OCI-LY1 (cell line): ENCODE results near the gene OPN1MW2.
"Not testable (repeated sequence)": the region's sequence is repeated elsewhere in the genome, so short reads cannot be mapped to it uniquely, and the experiment has no call there.

ENCODE experiments used
- H2AFZ ChIP-seq: fragments of 200-600 bp; sonication (generic), shearing (Covaris generic); 2 replicates; pipeline ENCODE4 v1.6.0; 2014; ENCODE audit warnings: antibody characterized with exemption, mild to moderate bottlenecking, low read length
- H3F3A ChIP-seq: fragments of 200-600 bp; sonication (generic), shearing (Covaris generic); 2 replicates; pipeline ENCODE4 v1.6.0; 2014; ENCODE audit warnings: mild to moderate bottlenecking, antibody characterized with exemption, low read length, moderate library complexity; ENCODE audit not compliant: insufficient read depth
- H3K27ac ChIP-seq: fragments of 200-600 bp; sonication (generic); 2 replicates; pipeline ENCODE4 v1.5.1; 2014; ENCODE audit warnings: low read length, mixed run types, mild to moderate bottlenecking, low read depth; ENCODE audit not compliant: poor library complexity, severe bottlenecking
- H3K27me3 ChIP-seq: fragments of 200-600 bp; sonication (generic); 2 replicates; pipeline ENCODE4 v1.6.0; 2014; ENCODE audit warnings: antibody characterized with exemption, mild to moderate bottlenecking, low read length, moderate library complexity; ENCODE audit not compliant: insufficient read depth
- H3K36me3 ChIP-seq: fragments of 200-600 bp; sonication (generic); 2 replicates; pipeline ENCODE4 v1.6.1; 2014; ENCODE audit warnings: mild to moderate bottlenecking, antibody characterized with exemption, low read length, moderate library complexity, mixed read lengths; ENCODE audit not compliant: insufficient read depth
- H3K4me1 ChIP-seq: fragments of 200-600 bp; sonication (generic); 2 replicates; pipeline ENCODE4 v1.5.1; 2014; ENCODE audit warnings: mild to moderate bottlenecking, low read length, moderate library complexity; ENCODE audit not compliant: insufficient read depth, severe bottlenecking
- H3K4me2 ChIP-seq: fragments of 200-600 bp; sonication (generic), shearing (Covaris generic); 2 replicates; pipeline ENCODE4 v1.6.1; 2014; ENCODE audit warnings: low read length
- H3K4me3 ChIP-seq: fragments of 200-600 bp; sonication (generic); 2 replicates; pipeline ENCODE4 v1.5.1; 2014; ENCODE audit warnings: low read length, low read depth, mild to moderate bottlenecking, mixed read lengths; ENCODE audit not compliant: poor library complexity, severe bottlenecking
- H3K79me2 ChIP-seq: fragments of 200-600 bp; shearing (Covaris generic); 2 replicates; pipeline ENCODE4 v1.6.1; 2016; ENCODE audit warnings: mixed run types, low read length, mixed read lengths; ENCODE audit not compliant: insufficient read depth
- H3K9ac ChIP-seq: fragments of 200-600 bp; sonication (generic), shearing (Covaris generic); 2 replicates; pipeline ENCODE4 v1.6.1; 2014; ENCODE audit warnings: mild to moderate bottlenecking, low read length, mixed read lengths
- H3K9me2 ChIP-seq: fragments of 200-600 bp; sonication (generic), shearing (Covaris generic); 2 replicates; pipeline ENCODE4 v1.6.1; 2014; ENCODE audit warnings: low read depth, mild to moderate bottlenecking, low read length, mixed read lengths
- H3K9me3 ChIP-seq: fragments of 200-600 bp; shearing (Covaris generic); 2 replicates; pipeline ENCODE4 v1.6.1; 2014; ENCODE audit warnings: low read length, mixed read lengths
- H4K20me1 ChIP-seq: fragments of 200-600 bp; sonication (generic), shearing (Covaris generic); 2 replicates; pipeline ENCODE4 v1.6.0; 2016; ENCODE audit warnings: mild to moderate bottlenecking, low read length; ENCODE audit not compliant: insufficient read depth

OPN1MW2 gene

DNA sequence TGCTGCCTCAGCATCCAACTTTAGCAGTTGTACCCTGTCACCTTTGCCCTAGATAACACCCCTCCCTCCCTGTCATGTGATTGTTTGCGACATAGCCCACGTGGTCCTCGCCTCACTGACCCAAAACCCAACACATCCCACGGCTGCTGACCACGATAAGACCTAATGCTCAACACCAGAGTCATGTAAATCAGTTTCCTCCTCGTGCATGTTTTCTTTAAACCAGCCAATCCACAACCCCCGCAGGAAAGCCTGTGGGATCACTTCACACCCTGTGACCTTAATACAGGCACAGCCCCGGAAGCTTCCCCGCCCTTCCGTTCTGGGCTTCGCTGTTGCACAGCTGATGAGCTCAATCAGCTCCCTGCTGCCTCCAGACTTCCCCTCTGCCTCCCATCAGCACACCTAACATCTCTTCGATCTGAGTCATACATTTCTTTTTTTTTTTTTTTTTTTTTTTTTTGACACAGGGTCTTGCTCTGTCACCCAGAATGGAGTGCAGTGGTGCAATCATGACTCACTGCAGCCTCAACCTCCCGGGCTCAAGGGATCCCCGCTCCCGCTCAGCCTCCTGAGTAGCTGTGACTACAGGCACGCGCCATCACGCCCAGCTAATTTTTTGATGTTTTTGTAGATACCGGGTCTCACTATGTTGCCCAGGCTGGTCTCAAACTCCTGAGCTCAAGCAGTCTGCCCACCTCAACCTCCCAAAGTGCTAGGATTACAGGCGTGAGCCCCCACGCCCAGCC, 9.7 kb upstream of the OPN1MW2 start:
- H3K36me3 ChIP-seq, H3K79me2 ChIP-seq, H3K9me3 ChIP-seq, H3K27ac ChIP-seq, H3K4me1 ChIP-seq, H4K20me1 ChIP-seq, H2AFZ ChIP-seq, H3F3A ChIP-seq, H3K9ac ChIP-seq, H3K9me2 ChIP-seq, H3K4me2 ChIP-seq, H3K4me3 ChIP-seq, H3K27me3 ChIP-seq: not testable (repeated sequence)

DNA sequence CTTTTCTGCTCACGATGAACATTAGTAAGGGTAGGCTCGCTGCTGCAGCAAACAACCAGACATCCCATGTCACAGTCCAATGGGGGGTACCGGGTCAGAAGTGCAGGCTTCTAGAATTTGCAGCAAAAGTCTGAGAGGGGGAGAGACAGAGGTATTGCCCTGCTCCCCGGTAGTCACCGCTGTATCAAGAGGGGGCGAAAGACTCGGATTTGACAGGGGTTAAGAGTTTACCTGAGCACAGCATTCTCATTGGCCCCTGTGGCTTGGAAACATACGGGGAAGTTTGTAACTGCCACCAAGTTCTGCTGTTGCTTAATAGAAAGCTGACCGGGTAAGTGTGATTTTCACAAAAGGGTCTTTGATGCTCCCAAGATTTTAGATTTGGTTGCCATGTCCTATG, 8.5 kb upstream of the OPN1MW2 start:
- not testable (repeated sequence) for H3K9ac ChIP-seq, H3K27me3 ChIP-seq, H3K79me2 ChIP-seq, H4K20me1 ChIP-seq, H3K4me3 ChIP-seq, H2AFZ ChIP-seq, H3K27ac ChIP-seq, H3K9me2 ChIP-seq, H3K4me2 ChIP-seq, H3K4me1 ChIP-seq, H3K36me3 ChIP-seq, H3F3A ChIP-seq, H3K9me3 ChIP-seq

DNA sequence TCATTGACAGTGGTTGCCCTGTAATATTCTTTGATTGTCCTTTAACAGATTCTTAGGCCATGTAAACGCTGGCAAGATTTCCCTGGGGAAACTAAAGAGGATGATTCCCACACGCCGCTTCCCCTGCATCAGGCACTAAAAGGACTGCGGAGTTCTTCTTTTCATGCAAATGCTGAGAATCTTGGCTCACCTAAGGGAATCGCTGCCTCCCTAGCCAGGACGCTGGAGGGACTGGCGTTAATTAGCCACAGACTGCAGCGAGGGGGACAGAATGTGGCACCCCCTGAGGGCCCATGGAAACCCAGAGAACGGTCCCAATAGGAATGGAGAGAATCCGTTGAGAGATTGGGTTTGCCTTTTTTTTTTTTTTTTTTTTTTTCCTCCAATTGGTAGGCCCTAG, 8.1 kb upstream of the OPN1MW2 start:
- H3K4me1 ChIP-seq, H3K79me2 ChIP-seq, H3K27ac ChIP-seq, H3K9me3 ChIP-seq, H4K20me1 ChIP-seq, H3K4me2 ChIP-seq, H3F3A ChIP-seq, H3K9me2 ChIP-seq, H3K36me3 ChIP-seq, H3K27me3 ChIP-seq, H3K9ac ChIP-seq, H2AFZ ChIP-seq, H3K4me3 ChIP-seq: not testable (repeated sequence)

DNA sequence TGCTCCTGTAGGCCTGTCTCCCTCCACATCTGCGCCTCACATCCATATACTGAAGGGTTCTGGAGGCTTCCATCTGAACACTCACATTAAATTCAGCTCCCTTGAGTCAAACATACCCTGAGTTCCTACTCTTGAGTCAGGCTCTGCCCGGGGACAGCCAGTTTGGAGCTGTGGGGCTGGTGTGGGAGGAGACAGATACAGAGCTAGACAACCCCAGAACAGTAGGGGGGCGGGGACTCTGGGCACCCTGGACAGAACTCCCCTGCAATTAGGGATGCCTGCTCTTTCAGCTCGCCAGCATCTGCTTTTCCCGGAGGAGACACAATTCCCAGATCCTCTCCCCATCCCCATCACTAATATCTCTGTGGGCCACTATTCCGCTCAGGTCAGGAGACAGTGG, 5.7 kb downstream of the OPN1MW2 start:
- not testable (repeated sequence) for H3K27ac ChIP-seq, H3K4me1 ChIP-seq, H3K27me3 ChIP-seq, H4K20me1 ChIP-seq, H3F3A ChIP-seq, H3K9ac ChIP-seq, H3K36me3 ChIP-seq, H3K79me2 ChIP-seq, H2AFZ ChIP-seq, H3K4me2 ChIP-seq, H3K9me3 ChIP-seq, H3K9me2 ChIP-seq, H3K4me3 ChIP-seq

DNA sequence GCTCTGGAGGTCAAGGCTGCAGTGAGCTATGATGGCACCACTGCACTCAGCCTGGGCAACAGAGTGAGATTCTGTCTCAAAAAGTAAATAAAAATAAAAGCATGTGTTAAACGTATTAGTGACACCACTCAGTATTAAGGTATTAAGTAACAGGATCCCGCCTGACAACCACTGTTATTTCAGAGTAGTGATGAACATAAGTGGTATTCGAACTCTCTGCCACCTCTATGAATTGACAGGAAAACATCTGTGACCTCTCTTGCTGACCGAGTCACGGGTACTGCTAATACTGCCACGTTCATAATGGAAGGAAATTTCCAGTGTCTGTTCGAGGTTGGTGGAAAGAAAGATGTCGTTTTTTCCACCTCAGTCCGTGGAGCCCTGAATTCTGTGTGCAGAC, 7.2 kb downstream of the OPN1MW2 start:
- H4K20me1 ChIP-seq, H3K27ac ChIP-seq, H3F3A ChIP-seq, H3K27me3 ChIP-seq, H3K79me2 ChIP-seq, H3K9me2 ChIP-seq, H3K4me3 ChIP-seq, H3K36me3 ChIP-seq, H3K4me2 ChIP-seq, H2AFZ ChIP-seq, H3K4me1 ChIP-seq, H3K9me3 ChIP-seq, H3K9ac ChIP-seq: not testable (repeated sequence)

DNA sequence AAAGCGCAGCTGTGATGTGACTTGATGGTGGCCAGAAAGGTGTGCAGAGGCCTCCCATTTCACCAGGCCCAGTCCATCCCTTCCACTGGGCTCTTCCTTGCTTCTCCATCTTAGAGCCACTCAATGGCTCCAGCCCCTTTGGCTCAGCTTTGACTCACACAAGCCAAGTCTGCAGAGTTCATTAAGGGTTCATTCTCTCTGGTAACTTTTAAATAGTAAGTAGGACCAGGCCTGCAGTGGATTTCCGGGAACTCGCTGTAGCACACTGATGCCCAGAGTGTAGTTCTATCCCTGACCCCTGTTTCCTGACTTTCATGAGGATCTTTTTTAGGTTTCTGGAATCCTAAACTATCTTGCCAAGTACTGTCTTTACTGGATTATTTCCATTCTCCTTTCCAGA, 11.9 kb downstream of the OPN1MW2 start:
- H3K4me1 ChIP-seq, H3K4me2 ChIP-seq, H3K36me3 ChIP-seq, H3F3A ChIP-seq, H4K20me1 ChIP-seq, H3K9me2 ChIP-seq, H3K9me3 ChIP-seq, H3K4me3 ChIP-seq, H3K79me2 ChIP-seq, H3K9ac ChIP-seq, H3K27ac ChIP-seq, H2AFZ ChIP-seq, H3K27me3 ChIP-seq: not testable (repeated sequence)

DNA sequence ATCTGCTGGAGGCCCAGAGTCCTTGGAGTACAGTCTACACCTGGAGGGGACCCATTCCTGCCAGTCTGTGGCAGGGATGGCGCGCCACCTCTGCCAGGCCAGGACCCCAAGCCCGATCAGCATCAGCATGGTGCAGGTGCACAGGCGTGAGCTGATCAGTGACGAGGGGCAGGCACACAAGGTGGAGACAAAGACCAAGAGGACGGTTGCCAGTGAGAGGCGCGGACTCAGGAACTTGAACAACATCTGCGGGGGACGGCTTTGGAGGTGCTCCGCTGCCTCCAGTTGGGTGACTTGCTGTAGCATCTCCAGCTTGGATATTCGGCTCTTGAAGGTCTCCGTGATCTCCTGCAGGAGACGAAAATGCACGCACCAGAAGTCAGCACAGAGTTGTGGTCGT, 14.1 kb downstream of the OPN1MW2 start:
- H2AFZ ChIP-seq, H3F3A ChIP-seq, H3K27me3 ChIP-seq, H3K4me3 ChIP-seq, H3K27ac ChIP-seq, H4K20me1 ChIP-seq, H3K36me3 ChIP-seq, H3K79me2 ChIP-seq, H3K9me3 ChIP-seq, H3K4me2 ChIP-seq, H3K9me2 ChIP-seq, H3K9ac ChIP-seq, H3K4me1 ChIP-seq: not testable (repeated sequence)

DNA sequence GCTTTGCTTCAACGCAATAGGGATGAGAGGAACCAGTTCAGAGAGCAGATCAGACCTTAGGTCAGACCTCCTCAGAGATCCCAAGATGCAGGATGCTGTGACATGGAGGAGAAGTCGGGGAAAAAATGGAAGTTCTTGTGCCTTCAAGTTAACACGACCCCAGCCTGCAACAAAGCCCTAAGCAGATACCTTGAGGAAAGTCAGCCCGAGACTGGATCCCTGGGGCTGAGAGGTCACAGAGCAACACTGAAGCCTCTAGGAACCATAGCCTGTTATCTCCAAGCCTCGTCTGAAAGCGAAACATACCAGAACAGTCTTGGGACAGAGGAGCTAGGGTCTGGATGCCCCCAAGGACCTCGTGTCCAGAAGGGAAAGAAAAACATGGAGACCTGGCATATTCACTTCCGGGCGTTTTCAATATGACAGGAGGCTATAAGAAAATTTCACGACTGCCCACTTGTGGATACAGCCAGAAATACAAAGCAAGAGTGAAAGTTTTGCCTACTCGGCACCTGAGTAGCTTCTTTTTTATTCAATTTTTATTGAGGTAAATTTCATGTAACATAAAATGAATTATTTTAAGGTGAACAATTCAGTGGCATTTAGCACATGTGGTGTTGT, 19.5 kb downstream of the OPN1MW2 start:
- not testable (repeated sequence) for H3F3A ChIP-seq, H4K20me1 ChIP-seq, H3K9ac ChIP-seq, H3K36me3 ChIP-seq, H3K27me3 ChIP-seq, H3K4me1 ChIP-seq, H3K9me3 ChIP-seq, H2AFZ ChIP-seq, H3K79me2 ChIP-seq, H3K9me2 ChIP-seq, H3K4me3 ChIP-seq, H3K4me2 ChIP-seq, H3K27ac ChIP-seq
